HG03025 (cell line): ENCODE data around the gene TNS3.

Experiments used
- ATAC-seq: cut with Tn5 transposase; IDR thresholded peaks from one replicate; pipeline ENCODE4 v1.9.1; 2021; ENCODE audit warnings: mild to moderate bottlenecking, moderate library complexity; ENCODE audit not compliant: unreplicated experiment, low FRiP score

TNS3 gene

DNA sequence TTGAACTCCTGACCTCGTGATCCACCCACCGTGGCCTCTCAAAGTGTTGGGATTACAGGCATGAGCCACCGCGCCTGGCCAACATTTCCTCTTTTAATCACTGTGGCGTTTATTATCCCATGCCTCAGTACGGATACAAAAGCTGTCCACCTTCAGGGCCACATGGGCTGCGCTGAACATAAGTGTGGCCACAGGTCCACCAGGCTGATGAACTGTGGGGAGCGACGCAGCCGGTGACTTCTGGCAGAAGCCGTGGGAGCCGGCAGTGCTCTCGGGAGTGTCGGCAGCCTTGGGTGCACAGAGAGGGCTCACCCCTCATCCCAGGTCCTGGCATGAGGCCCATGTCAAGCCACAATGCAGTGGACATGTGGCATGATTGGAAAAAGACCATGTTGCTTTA, 223.6 kb downstream of the TNS3 start:
- ATAC-seq: no peak

DNA sequence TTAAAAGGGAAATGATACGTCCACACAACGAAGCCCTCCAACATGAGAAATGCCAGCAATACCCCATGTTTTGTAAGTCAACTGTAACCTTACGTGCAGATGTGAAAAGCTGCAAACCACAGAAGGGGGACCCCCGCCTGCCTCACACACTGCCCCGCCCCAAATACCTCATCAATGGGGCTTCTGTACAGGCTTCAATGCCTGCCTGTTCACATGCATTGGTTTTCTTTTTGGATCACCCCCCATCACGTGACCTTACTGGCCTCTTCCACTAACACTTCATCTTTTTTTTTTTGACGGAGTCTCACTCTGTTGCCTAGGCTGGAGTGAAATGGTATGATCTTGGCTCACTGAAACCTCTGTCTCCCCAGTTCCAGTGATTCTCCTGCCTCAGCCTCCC, 224.0 kb downstream of the TNS3 start:
- no peak for ATAC-seq

DNA sequence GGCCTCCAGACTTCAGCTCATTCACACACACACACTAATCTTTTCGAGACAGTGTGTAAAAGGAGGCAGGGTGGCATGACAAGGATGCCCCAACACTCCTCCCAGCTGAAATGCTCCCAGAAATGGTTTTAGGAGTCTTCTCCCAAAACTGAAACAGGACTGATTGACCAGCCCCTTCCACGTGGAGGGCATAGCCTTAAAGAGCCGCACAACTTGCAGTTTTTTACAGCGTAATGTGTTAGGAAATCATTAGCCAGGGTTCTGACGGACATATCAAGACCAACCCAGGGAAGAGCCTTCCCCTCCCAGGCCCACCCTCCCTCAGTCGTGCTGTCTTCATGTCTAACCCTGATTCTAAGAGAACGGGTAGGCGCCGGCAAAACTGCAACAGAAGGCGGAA, 224.6 kb downstream of the TNS3 start:
- ATAC-seq: no peak

GRCh38 chr7:47356261-47356660, 225.7 kb downstream of the TNS3 start:
- ATAC-seq: no peak

- ATAC-seq: no peak
Observed at GRCh38 chr7:47355684-47356083, 226.2 kb downstream of the TNS3 start.

DNA sequence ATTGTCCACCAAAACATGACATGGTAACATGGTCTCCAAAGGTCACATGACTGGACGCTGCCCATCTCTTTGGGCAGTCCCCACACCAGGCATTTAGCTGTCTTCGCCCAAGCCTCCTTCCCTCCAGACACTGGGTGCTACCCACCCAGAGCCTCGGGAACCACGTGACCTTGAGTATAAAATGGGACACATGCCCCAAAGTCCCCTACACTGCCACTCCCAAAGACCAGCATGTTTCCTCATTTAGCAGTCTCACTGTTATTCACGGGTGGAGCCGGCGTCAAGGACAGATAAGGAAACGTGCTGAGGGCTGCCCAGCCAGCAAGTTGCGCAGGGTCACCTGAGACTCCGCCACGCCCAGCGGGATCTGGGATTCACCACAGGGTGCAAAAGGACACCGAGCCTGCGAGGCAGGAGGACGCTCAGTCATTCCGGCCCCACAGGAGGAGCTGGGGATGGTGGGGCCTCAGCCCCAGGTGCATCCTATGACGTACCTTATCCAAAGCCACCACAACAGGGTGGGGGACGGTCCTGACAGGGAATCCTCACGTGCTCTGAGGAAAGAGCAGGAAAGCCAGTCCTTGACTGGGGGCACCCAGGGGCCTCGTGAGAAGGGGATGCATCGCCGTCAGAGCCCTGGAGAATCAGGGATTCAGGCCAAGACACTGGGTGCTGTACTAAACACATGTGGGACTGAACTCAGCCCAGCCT, 226.9 kb downstream of the TNS3 start:
- ATAC-seq: no peak

GRCh38 chr7:47354071-47354470, 227.8 kb downstream of the TNS3 start:
- no peak for ATAC-seq

DNA sequence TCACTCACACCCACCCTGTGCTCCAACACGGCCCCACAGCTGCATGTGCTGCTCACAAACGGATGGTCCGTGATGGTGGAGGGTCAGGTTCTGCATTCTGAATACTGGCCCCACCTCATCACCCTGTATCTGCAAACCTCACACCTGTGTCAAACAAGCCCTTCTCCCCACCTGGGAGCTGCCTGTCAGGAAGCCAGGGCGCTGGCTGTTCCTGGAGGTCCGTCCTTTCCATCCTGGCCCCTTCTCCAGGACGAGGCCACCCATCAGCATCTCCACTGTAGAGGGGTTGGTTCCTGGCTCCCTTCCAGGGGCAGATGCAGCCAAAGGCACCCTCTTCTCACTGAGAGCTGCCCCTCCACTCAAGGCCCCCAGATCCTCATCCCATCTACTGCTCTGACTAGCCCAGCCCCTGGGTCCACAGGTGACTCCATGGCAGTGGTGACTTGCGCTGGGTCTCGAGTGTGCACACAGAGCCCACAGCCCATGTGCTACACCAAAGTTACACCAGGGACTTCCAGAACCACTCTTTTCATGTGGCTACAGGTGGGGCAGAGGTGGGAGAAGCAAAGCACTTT, 229.4 kb downstream of the TNS3 start:
- no peak for ATAC-seq

DNA sequence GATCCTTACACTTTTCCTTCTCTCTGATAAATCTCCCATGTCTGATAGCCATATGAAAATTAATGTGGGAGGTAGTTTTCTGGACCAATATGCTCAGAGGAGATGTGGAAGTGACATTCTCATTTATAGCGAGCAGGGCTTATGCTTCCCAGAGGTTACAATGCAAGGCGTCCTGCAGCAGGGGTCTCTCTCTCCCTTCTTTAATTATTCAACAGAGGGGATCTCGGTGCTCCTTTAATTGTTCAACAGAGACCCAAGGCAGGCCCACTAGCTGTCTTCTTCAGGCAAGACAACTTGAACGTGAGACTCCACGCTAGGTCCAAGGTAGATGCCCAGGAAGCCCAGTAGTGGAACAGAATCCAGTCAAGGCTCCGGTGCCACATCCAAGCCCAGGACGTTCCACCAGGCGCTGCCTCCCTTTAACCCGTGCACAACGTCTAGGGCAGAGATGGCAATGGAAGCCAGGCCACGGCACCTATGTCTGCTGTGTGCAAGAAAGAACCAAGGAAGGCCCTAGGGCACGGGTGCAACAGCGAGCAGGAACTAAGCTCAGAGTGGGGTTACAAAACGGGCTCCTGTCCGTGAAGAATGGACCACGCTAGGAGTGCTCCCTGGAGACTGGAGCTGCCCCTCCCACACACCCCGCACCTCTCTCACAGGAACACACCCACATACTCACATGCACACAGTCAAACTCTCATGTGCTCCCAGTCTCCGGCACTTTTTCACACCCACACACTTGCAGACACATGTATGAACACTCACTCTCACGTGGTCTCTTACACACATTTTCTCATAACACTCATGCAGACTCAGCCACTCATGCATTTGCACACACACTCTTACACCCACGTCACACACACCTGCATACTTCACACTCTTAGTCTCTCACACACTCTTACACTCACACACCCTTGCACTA, 230.4 kb downstream of the TNS3 start:
- ATAC-seq: no peak

DNA sequence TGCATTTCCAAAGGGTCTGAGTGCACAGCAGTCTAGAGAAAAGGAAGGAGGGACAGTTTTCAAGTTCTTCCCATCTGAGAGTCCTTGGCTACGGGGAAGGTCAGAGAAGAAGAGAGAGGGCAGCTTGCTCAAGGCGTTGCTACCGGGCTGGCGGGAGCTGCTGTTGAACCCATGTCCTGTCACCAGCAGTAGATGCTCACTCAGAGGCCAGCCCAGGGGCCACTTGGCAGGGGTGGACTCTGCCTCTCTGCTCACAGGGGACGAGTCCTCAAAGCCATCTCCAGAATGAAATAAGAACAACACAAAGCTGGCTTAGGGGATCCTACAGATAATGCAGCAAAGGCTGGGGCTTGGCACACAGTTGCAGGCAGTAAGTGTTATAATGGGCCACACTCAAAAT, 231.5 kb downstream of the TNS3 start:
- no peak for ATAC-seq

DNA sequence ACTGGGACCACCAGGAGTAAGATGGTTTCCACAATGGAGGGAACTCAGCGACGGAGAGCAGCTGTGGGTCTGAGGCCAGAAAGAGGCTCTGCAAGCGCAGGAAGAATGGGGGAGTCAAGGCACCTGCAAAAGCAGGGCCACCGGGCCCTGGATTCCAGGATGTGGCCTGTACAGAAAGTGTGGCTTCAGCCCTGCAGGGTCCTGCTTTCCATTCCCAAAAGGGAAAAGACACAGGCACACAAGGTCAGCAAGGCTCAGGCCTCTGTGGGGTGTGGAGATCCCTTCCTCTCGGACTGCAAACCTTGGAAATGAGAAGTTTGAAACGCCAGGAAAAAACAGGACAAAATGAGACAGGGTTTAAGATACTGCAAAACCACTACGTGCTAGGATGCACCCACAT, 232.5 kb downstream of the TNS3 start:
- ATAC-seq: no peak

DNA sequence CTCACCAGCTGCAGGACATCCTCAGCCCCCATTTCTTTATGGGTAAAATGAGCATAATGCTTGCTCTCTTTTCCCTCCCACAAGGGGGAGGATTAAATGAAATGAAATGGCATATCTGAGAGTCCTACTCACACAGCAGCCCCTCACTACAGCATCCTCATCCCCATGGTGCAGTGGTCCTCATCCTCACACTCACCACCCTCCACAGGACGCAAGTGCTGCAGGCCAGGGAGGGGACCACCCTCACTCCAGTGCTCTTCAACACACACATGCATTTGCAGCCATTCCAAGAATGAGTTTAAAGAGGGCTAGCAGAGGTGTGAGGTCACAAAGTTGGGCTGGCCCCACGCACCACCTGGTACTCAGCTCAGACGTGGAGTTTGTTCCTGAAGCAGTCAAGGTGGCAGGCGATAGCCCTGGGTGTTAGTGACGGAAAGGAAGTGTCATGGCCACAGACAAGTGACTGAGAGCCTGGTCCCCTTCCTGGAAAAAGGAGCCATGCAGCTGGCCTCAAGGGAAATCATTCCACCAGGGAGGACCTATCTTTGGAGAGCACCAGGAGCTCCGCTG, 234.0 kb downstream of the TNS3 start:
- no peak for ATAC-seq

DNA sequence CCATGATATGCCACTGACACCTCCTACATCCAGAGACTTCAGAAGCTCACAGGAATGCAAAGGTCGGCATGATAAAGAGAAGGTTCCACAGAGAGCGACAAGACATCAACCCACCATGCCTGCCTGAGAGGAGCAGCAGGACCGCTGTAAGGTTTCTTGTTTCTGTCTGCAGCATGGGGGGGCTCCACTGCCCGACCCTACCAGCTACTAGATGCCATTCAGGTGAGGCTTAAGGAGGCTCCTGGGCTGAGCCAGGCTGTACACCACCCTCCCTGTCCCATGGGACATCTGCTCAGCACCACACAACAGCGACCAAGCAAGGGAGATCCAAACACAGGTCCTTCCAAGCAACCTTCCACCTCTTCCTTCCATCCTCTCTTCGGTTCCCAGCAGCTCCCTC, 234.6 kb downstream of the TNS3 start:
- no peak for ATAC-seq

- ATAC-seq: no peak
Observed at GRCh38 chr7:47346377-47346914, 235.5 kb downstream of the TNS3 start.

- ATAC-seq: no peak
Observed at GRCh38 chr7:47345857-47346298, 236.0 kb downstream of the TNS3 start.

DNA sequence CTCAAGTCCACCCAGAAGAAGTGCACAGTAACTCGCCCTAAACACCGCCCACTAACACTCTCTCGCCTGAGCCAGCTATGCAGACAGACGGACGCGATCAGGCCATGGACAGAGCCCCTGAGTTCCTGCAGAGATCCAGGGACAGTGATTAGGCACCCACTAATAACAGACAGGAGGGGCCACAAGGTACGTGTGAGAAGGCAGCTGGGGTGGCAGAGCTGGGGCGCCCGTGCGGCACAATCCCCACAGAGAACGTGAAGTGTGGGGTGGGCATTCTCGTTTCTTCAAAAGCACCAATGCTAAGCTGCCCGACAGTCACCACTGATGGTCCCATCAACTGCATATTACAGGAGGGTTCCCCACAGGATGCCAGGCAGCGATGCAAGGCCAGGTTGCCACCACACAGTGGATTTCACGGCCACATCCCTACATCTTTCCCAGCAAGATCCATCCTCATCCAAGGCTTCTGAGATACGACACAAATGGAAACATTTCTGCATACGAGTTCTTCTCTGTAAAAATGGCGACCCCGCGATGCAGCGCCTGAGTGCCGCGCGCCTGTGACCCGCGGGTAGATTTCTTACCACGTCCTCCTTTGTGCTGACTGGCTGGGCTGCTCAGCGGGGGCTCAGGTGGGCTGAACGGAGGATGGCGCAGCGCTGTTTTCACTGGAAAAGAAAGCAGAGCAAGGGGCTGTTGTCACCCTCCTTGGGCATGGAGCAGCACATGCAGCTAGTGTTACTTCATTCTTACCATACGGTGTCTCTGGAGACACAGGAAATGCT, 237.5 kb downstream of the TNS3 start:
- ATAC-seq: no peak

- no peak for ATAC-seq
Observed at GRCh38 chr7:47343061-47343455, 238.9 kb downstream of the TNS3 start.

DNA sequence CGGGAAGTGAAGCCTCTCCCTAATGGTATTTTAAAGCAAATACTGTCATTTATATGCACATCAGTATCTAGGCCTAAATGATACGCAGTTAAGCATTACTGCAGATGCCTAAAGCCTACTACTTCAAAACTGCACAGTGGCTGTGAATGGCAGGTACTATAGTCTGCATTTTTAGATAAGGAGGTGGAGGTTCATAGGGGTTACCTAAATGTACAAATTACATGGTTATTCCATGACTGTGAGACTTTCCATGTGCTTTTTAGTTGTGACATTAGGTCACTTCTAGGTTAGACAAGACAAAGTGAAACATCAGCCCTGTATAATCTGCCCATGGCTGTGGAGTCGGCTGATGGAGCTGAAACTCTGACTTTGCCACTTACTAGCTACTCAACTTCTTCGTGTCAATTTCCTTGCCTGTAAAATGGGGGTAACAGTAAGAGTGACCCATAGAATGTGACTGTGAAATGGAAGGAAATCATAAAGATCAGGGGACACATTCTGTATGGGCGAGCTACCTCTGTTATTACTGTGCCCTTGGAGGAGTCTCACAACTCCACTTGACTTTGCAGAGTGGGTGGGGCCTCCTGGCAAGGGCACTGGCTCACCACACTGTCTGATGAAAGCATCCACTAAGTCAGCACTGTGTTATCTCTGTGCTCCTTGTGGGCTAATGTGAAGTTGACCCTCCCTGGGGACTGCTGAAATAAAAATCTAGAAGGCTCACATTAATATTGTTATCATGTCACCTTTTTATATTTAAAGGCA, 239.4 kb downstream of the TNS3 start:
- ATAC-seq: no peak

- no peak for ATAC-seq
Observed at GRCh38 chr7:47340517-47340916, 241.4 kb downstream of the TNS3 start.
